Liver (tissue), 9 donors: ENCODE results near the gene LY6G6C. TPM values are rescaled to one million over a fixed set of nuclear protein-coding genes. Genes with fewer than 3 reads are reported as not detected.

Experiments used
- DNase-seq: peaks from one replicate; pipeline ENCODE4 v3.0.0-alpha.2; 2017; ENCODE audit warnings: low spot score
- H3K27ac ChIP-seq, 2 donors: one replicate each; pipeline ENCODE4 v1.7.0; 2013; ENCODE audit warnings: inconsistent platforms in 2 of 2, low read length in 2 of 2, control low read depth in 1 of 2, low read depth in 1 of 2, mild to moderate bottlenecking in 1 of 2
- H3K27me3 ChIP-seq, 4 donors: one replicate each; pipeline versions ENCODE4 v1.6.1 to v1.7.0; 2013; ENCODE audit warnings: low read length in 3 of 4, inconsistent platforms in 1 of 4, mild to moderate bottlenecking in 1 of 4, moderate library complexity in 1 of 4; ENCODE audit not compliant: control insufficient read depth in 4 of 4, insufficient read depth in 4 of 4
- H3K36me3 ChIP-seq, 4 donors: one replicate each; pipeline versions ENCODE4 v1.6.1 to v1.7.0; 2013; ENCODE audit warnings: low read length in 3 of 4, mild to moderate bottlenecking in 3 of 4, low read depth in 1 of 4, moderate library complexity in 1 of 4; ENCODE audit not compliant: control insufficient read depth in 4 of 4, insufficient read depth in 3 of 4
- H3K4me1 ChIP-seq, 4 donors: one replicate each; pipeline versions ENCODE4 v1.6.1 to v1.7.0; 2013; ENCODE audit warnings: low read length in 3 of 4, mild to moderate bottlenecking in 3 of 4, moderate library complexity in 1 of 4; ENCODE audit not compliant: control insufficient read depth in 4 of 4, insufficient read depth in 4 of 4
- H3K4me3 ChIP-seq, 3 donors: one replicate each; pipeline versions ENCODE4 v1.6.1 to v1.7.0; 2013; ENCODE audit warnings: low read length in 3 of 3, control low read depth in 1 of 3, low read depth in 1 of 3, mild to moderate bottlenecking in 1 of 3
- H3K9ac ChIP-seq, 2 donors: one replicate each; pipeline ENCODE4 v1.7.0; 2013; ENCODE audit warnings: low read length in 2 of 2, mild to moderate bottlenecking in 2 of 2, moderate library complexity in 2 of 2, control low read depth in 1 of 2, low read depth in 1 of 2
- H3K9me3 ChIP-seq, 4 donors: one replicate each; pipeline versions ENCODE4 v1.6.1 to v1.7.0; 2013; ENCODE audit warnings: low read length in 3 of 4; ENCODE audit not compliant: control insufficient read depth in 4 of 4
- ATF3 ChIP-seq: IDR thresholded peaks from 2 replicates; pipeline ENCODE4 v1.6.1; 2016; ENCODE audit warnings: antibody characterized with exemption
- CTCF ChIP-seq: fragments of 150-350 bp; IDR thresholded peaks from 2 replicates; pipeline ENCODE4 v1.5.1; 2017; ENCODE audit warnings: improper control_type of control experiment, low read depth, low read length; ENCODE audit not compliant: missing input control
- EGR1 ChIP-seq, 2 donors: IDR thresholded peaks; 2 replicates each; pipeline ENCODE4 v1.6.1; 2016 to 2018; ENCODE audit warnings: antibody characterized with exemption in 2 of 2, low read depth in 2 of 2
- FOXA1 ChIP-seq: IDR thresholded peaks from 2 replicates; pipeline ENCODE4 v1.6.1; 2016; ENCODE audit warnings: antibody characterized with exemption
- GABPA ChIP-seq, 2 donors: IDR thresholded peaks in 1 of 2; conservative IDR thresholded peaks in 1 of 2; 2 replicates each; pipeline ENCODE4 v1.6.1; 2016; ENCODE audit warnings: antibody characterized with exemption in 2 of 2, mild to moderate bottlenecking in 1 of 2, moderate library complexity in 1 of 2
- HNF4A ChIP-seq, 2 donors: conservative IDR thresholded peaks; 2 replicates each; pipeline ENCODE4 v1.6.1; 2016; ENCODE audit warnings: antibody characterized with exemption in 2 of 2, mild to moderate bottlenecking in 2 of 2
- JUND ChIP-seq, 2 donors: IDR thresholded peaks; 2 replicates each; pipeline ENCODE4 v1.6.1; 2016; ENCODE audit warnings: antibody characterized with exemption in 2 of 2
- MAX ChIP-seq: IDR thresholded peaks from 2 replicates; pipeline ENCODE4 v1.6.1; 2016; ENCODE audit warnings: antibody characterized with exemption
- NR2F2 ChIP-seq: IDR thresholded peaks from 2 replicates; pipeline ENCODE4 v1.6.1; 2016; ENCODE audit warnings: antibody characterized with exemption
- RAD21 ChIP-seq, 2 donors: IDR thresholded peaks; 2 replicates each; pipeline ENCODE4 v1.6.1; 2016; ENCODE audit warnings: antibody characterized with exemption in 2 of 2, mild to moderate bottlenecking in 2 of 2
- REST ChIP-seq: IDR thresholded peaks from 2 replicates; pipeline ENCODE4 v1.6.1; 2016; ENCODE audit warnings: antibody characterized with exemption, mild to moderate bottlenecking
- RXRA ChIP-seq, 2 donors: IDR thresholded peaks; 2 replicates each; pipeline ENCODE4 v1.6.1; 2017 to 2018; ENCODE audit warnings: antibody characterized with exemption in 2 of 2, mild to moderate bottlenecking in 1 of 2
- SP1 ChIP-seq: IDR thresholded peaks from 2 replicates; pipeline ENCODE4 v1.6.1; 2018; ENCODE audit warnings: antibody characterized with exemption, mild to moderate bottlenecking
- TAF1 ChIP-seq: conservative IDR thresholded peaks from 2 replicates; pipeline ENCODE4 v1.6.1; 2016; ENCODE audit warnings: antibody characterized with exemption, mild to moderate bottlenecking
- YY1 ChIP-seq: IDR thresholded peaks from 2 replicates; pipeline ENCODE4 v1.6.1; 2016; ENCODE audit warnings: antibody characterized with exemption, mild to moderate bottlenecking
- ZBTB33 ChIP-seq: IDR thresholded peaks from 2 replicates; pipeline ENCODE4 v1.6.1; 2016; ENCODE audit warnings: antibody characterized with exemption
- WGBS: extraction: QIAGEN DNeasy Blood & Tissue Kit; methylation state at CpG from one replicate; pipeline ENCODE4 v1.1.7; 2013; 5-methylcytosine and 5-hydroxymethylcytosine counted together
- polyA plus RNA-seq, 2 donors: library from polyadenylated mRNA; stranded (reverse) in 1 of 2; unstranded in 1 of 2; fragments of 200-250 nt in 1 of 2; fragments of >200 nt in 1 of 2; fragmentation: Nextera tagmentation in 1 of 2; extraction: Ambion mirVana in 1 of 2; gene quantifications; one replicate each; pipeline versions ENCODE4 v1.2.1 to v1.2.3, GENCODE V29; 2013 to 2015
- total RNA-seq, 2 donors: library from RNA; depleted of rRNA; stranded (reverse); fragments of >200 nt; gene quantifications; one replicate each; pipeline ENCODE4 v1.2.3, GENCODE V29; 2014
- donor health status: healthy.
- donor health status: healthy.
- donor health status: healthy.
- donor health status: healthy.
- donor health status: healthy.

The LY6G6C gene
- total and polyA plus RNA-seq, 4 donors: not detected

DNA sequence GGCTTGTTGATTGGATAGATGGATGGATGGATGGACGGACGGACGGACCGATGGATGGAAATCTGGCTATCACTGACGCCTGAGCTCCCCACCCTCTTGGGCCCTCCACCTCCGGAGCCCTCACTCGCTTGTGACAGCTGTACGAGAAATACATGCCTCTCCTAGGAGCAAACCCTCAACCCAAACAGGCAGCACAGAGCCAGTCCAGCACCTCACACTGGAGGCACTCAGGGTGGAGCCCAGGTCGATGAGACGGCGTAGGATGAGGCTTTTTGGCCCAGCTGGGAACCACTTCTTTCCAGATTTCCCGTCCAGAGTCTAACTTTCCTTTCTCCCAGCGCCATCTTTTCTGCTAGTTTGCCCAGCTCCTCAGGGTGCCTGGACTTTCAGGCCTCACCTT is 38.0 kb downstream of the LY6G6C start:
- DNase-seq: no peak
- Histone ChIP-seq H3K9me3 (no peaks in the 10 kb centered on the region), H3K4me1 (peaks cover 1 to 22% (median 14%) of the 10 kb centered on the region in 4 donors), H3K4me3 (no peak overlapping the region), H3K27me3 (no peaks in the 10 kb centered on the region), H3K36me3 (peaks cover 4 to 29% (median 22%) of the 10 kb centered on the region in 4 donors), H3K9ac (no peak overlapping the region), H3K27ac (peak overlapping the region in 1 of 2 donors; percentile 51)
- 88% methylated on average over 13 of the region's 13 CpGs for WGBS
- TF ChIP-seq EGR1 (IDR thresholded peaks at IDR 0.05; ENCODE audit: low read depth in 2 of 2): no peak
- no peak for TF ChIP-seq RXRA (IDR thresholded peaks at IDR 0.05)
- TF ChIP-seq SP1: no peak
- TF ChIP-seq ATF3: no peak
- TF ChIP-seq ZBTB33: no peak
- no peak for TF ChIP-seq GABPA (IDR thresholded peaks at IDR 0.05 in 1 of 2, conservative IDR thresholded peaks at IDR 0.05 in 1 of 2)
- no peak for TF ChIP-seq FOXA1
- TF ChIP-seq MAX: no peak
- TF ChIP-seq HNF4A (conservative IDR thresholded peaks at IDR 0.05): no peak
- no peak for TF ChIP-seq TAF1
- no peak for TF ChIP-seq YY1
- no peak for TF ChIP-seq REST
- TF ChIP-seq RAD21 (IDR thresholded peaks at IDR 0.05): no peak

- peaks cover 1 to 22% (median 14%) of the 10 kb centered on the region in 4 donors for H3K4me1 ChIP-seq
- 9% methylated on average over 40 of the region's 40 CpGs for WGBS
- H3K36me3 ChIP-seq: peaks cover 0 to 5% (median 3%) of the 10 kb centered on the region in 4 donors
- TF ChIP-seq GABPA (IDR thresholded peaks at IDR 0.05 in 1 of 2, conservative IDR thresholded peaks at IDR 0.05 in 1 of 2): no peak
- TF ChIP-seq NR2F2: no peak
- no peak for TF ChIP-seq JUND (IDR thresholded peaks at IDR 0.05)
- no peak for TF ChIP-seq REST
- no peak for TF ChIP-seq ZBTB33
- TF ChIP-seq CTCF: peak; percentile 9
- TF ChIP-seq TAF1: no peak
- DNase-seq: no peak
- peak overlapping the region; percentile 20 to 49 for H3K9ac ChIP-seq
- no peaks in the 10 kb centered on the region for H3K9me3 ChIP-seq
- peak overlapping the region in 2 of 3 donors; percentile 42 to 59 for H3K4me3 ChIP-seq
- peak overlapping the region; percentile 16 to 51 for H3K27ac ChIP-seq
- no peaks in the 10 kb centered on the region for H3K27me3 ChIP-seq
These were observed 40.3 kb downstream of the LY6G6C start for GRCh38 chr6:31681135-31681671.
